Measurements from ENCODE around the gene SYTL5.

DNA sequence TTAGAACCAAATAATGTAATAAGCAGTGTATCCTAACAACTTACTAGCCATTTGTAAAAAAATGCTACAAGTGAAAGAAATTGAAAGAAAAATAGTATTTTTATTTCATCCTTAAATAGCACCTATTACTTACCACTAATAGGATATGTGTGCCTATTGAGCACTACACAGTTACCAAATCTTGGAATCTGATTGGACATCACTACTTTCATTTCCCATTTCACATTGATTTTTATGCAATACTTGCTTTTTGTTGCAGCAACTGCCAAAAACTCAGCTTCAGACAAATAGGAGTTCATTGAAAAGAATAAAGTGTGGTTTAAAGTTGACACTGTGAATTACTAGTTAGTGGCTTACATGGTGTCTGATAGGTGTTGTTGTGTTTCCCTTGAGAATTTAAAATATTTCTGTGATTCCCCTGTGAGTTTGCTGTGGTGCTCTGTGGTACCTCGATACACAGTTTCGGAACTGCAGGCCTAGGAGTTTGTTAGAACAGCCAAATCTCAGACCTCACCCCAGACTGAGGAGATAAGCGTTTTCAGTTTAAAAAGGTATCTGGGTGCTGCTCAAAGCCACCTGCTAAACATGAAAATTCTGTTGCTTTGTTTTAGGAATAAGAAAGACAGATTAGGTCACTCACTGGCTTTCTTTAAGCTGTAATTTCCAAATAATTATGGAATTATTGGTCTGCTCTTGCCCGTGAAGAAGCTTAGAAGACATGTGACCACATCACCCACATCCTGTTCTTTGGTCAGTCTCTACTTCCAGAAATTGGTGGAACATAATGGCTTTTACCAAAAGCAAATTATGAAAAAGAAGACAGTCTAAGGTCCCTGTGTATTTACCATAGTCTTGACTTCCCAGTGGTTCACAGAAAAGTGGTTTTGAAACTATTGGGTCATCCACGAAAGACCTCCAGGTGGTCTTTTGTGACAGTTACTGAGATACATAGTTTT is 97.8 kb downstream of the SYTL5 start:
- no peak for TF ChIP-seq POLR2A (IDR thresholded peaks at IDR 0.05)
- TF ChIP-seq, protein P1, sequence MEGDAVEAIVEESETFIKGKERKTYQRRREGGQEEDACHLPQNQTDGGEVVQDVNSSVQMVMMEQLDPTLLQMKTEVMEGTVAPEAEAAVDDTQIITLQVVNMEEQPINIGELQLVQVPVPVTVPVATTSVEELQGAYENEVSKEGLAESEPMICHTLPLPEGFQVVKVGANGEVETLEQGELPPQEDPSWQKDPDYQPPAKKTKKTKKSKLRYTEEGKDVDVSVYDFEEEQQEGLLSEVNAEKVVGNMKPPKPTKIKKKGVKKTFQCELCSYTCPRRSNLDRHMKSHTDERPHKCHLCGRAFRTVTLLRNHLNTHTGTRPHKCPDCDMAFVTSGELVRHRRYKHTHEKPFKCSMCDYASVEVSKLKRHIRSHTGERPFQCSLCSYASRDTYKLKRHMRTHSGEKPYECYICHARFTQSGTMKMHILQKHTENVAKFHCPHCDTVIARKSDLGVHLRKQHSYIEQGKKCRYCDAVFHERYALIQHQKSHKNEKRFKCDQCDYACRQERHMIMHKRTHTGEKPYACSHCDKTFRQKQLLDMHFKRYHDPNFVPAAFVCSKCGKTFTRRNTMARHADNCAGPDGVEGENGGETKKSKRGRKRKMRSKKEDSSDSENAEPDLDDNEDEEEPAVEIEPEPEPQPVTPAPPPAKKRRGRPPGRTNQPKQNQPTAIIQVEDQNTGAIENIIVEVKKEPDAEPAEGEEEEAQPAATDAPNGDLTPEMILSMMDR (IDR thresholded peaks at IDR 0.05 in 8 of 11, conservative IDR thresholded peaks at IDR 0.05 in 3 of 11) = no peak
